Fibroblast of pulmonary artery (primary cell): ENCODE measurements around the gene ENPP3.

Experiments used
- DNase-seq: peaks from one replicate; pipeline ENCODE4 v3.0.0-alpha.2; 2010; ENCODE audit warnings: low read depth
- H3K4me3 ChIP-seq: replicated peaks from 2 replicates; pipeline ENCODE4 v1.5.1; 2011; ENCODE audit warnings: low read depth, mild to moderate bottlenecking, control low read depth, low read length, moderate library complexity
- TF ChIP-seq, protein P1 (sequence below): IDR thresholded peaks from 2 replicates; pipeline ENCODE4 v1.5.1; 2011; ENCODE audit warnings: mild to moderate bottlenecking, control low read depth, low read length, inconsistent platforms; ENCODE audit errors: missing control alignments

The ENPP3 gene

DNA sequence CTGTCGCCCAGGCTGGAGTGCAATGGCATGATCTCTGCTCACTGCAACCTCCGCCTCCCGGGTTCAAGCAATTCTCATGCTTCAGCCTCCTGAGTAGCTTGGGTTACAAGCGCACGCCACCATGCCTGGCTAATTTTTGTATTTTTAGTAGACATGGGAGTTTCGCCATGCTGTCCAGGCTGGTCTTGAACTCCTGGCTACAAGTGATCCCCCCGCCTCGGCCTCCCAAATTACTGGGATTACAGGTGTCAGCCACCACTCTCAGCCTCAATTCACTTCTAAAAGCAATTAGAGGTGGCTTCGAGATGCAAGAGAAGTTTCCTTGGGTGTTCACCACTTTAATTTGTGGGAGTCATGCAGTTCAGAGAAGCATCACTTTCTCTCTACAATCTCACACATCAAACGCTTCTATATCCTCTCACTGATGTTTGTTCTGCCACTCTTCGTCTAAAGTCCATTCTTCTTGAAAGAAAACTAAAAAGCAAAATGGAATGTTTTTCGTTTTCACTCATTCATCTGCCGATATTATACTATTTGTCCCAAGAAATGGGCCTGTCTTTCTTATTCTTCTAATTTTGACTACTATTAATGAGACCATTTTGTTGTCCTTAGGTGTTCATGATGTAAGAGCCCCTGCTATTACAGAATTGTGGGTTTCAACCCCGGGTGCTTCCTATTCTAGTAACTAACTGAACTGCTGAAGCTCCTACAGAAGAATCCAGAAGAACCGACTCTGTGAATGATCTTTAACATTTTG lies 132.5 kb downstream of the ENPP3 start:
- H3K4me3 ChIP-seq: no peak overlapping the region
- DNase-seq: no peak
- TF ChIP-seq, protein P1, sequence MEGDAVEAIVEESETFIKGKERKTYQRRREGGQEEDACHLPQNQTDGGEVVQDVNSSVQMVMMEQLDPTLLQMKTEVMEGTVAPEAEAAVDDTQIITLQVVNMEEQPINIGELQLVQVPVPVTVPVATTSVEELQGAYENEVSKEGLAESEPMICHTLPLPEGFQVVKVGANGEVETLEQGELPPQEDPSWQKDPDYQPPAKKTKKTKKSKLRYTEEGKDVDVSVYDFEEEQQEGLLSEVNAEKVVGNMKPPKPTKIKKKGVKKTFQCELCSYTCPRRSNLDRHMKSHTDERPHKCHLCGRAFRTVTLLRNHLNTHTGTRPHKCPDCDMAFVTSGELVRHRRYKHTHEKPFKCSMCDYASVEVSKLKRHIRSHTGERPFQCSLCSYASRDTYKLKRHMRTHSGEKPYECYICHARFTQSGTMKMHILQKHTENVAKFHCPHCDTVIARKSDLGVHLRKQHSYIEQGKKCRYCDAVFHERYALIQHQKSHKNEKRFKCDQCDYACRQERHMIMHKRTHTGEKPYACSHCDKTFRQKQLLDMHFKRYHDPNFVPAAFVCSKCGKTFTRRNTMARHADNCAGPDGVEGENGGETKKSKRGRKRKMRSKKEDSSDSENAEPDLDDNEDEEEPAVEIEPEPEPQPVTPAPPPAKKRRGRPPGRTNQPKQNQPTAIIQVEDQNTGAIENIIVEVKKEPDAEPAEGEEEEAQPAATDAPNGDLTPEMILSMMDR: no peak

DNA sequence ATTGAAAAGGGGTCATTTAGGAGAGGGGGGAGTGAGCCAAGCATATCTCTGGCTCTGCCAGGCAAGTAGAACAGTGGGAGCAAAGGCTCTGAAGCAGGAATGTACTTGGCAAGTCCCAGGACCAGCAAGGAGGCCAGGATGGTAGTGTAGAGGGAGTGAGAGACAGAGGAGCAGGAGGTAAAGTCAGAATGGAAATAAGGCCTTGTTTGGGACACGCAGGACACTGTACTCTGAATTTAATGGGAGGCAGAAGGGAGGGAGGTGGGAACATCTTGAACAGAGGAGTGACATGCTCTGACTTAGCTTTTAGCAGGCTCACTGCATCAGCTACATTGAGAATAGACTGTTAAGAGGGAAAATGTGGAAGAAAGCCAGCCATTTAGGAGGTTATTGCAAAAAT lies 133.7 kb downstream of the ENPP3 start:
- TF ChIP-seq, protein P1: no peak
- DNase-seq: no peak
- no peak overlapping the region for H3K4me3 ChIP-seq

DNA sequence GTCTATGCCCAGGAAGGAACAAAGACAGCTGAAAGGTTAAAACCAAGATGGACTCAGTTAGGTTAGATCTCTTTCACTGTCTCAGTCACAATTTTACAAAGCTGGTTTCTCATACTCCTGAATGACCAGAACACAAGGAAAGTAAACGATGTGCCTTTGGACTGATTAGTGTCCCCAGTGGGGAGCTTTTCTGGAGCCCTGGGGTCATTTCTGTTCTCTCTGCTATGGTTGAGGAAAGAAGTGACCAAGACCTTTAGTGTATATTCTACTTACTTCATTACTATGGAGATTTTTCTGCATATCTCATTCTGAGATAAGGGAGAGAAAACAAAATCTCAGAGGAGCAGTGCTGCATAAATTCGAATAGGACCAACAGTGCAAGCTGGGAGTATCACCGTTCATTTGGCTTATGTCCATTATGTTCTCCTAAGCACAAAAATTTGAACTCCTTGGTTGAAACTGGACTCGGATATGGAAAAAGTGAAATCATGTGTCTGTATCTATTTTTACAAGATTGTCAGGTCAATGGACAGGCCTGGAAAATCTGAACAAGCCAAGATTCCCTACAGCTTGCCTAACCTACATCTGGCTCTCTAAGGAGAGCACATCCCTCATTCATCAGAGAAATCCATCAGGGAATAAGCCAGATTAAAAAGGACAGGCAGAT lies 136.3 kb downstream of the ENPP3 start:
- no peak overlapping the region for H3K4me3 ChIP-seq
- no peak for DNase-seq
- TF ChIP-seq, protein P1: no peak

DNA sequence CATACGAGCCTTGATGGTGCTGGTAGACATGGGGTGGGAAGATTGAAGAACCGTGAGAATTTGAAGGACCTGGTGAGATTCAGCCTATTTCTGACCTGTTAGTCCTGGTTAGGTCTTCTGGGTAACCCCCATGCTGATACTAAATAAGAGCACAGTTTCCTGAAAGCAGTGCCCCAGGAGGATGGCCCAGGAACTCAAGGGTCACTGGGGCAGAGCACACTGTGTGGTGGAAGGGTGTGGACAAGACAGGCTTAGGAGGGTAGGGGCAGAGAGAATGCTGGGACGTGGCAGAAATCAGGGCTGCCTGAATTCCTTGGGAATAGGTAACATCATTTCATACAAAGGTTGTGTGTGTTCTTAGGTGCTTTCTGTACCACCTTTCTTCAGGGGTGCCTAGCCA lies 138.8 kb downstream of the ENPP3 start:
- DNase-seq: no peak
- H3K4me3 ChIP-seq: no peak overlapping the region
- TF ChIP-seq, protein P1: no peak

DNA sequence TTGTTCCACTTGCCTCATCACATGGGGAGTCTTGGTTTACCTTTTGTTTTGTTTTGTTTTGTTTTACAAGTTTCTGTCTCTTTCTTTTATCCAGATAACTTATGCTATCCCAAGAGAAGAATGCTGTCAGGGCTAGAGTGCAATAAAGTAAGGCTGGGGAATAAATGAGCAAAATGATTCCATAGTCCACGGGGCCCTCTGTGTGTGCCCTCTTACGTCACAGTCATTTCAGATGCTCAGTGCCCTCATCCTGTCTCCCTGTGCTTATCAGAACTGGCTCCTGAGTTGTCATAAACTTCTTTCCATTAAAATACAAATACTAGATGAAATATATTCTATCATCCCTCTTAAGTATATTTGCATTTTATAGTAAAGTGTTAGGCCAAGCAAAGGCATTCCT lies 139.9 kb downstream of the ENPP3 start:
- TF ChIP-seq, protein P1: no peak
- no peak for DNase-seq

DNA sequence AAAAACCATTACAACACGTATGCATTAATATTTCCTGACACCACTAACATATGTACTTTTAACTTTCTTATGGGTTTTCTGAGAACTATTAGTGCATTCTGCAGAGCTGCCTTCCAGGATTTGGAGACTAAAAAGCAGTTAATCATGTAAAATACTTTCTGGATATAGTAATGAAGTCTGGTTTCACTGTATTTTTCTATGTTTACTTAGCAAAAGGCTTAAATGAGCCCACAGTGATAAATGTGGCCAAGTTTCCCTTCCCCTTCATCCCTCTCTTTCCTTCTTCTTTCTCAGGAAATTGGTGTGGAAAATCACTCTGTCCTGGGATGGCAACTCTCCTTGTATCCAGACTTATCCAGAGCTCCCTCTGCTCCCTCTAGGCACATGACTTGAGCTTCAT lies 141.1 kb downstream of the ENPP3 start:
- no peak for DNase-seq
- TF ChIP-seq, protein P1: no peak
- no peak overlapping the region for H3K4me3 ChIP-seq

More for the DNA sequence above, 139.9 kb downstream of the ENPP3 start:
- no peak overlapping the region for H3K4me3 ChIP-seq

DNA sequence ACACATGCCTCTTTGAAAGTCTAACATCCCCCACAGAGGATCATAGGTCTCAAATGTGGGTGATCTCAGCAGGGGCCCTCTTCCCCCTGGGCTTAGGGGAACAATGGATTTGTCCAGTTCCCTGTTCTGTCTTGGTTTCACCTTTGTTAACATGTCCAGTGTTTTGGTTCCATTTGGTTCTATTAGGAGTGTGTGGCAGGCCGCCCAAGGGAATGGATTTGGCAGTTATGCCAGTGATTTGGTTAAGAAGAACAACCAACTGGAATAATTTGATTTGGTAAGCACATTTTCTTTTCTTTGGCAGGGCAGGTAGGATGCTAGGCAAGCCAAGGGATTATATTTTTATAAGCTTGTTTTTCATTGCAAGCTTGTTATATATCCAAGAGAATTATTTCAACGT lies 142.2 kb downstream of the ENPP3 start:
- TF ChIP-seq, protein P1: no peak
- H3K4me3 ChIP-seq: no peak overlapping the region
- DNase-seq: no peak
